Activated CD4-positive, alpha-beta T cell treated with anti-CD3 and anti-CD28 coated beads, Interleukin-2, amount 50 U/mL, for 24 hours (primary cell): Measurements from ENCODE around the gene PDE1C.
"Not testable (repeated sequence)": the region's sequence is repeated elsewhere in the genome, so short reads cannot be mapped to it uniquely, and the experiment has no call there.

Source experiments
- DNase-seq, 2 donors: peaks; one replicate each; pipeline ENCODE4 v3.0.0-alpha.2; 2020; ENCODE audit warnings: low read depth in 1 of 2, low spot score in 1 of 2

PDE1C gene

DNA sequence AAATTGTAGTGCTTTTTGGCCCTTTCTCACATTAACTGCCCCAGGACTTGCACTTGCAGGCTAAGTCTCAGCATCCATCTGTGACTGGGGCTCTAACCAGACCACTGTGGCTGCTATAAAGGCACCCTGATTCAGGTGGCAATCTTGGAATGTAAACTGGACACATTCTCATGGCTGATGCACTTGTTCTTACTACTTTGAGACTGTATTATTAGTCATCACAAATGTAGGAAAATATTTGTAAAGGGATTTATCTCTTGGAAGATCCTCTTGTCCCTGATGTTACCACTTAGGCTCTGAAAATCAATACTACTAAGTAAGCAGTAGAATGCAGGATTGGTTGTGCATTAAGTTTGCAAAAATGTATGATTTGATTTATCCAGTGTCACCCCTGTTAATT lies 25.0 kb downstream of the PDE1C start:
- no peak for DNase-seq

DNA sequence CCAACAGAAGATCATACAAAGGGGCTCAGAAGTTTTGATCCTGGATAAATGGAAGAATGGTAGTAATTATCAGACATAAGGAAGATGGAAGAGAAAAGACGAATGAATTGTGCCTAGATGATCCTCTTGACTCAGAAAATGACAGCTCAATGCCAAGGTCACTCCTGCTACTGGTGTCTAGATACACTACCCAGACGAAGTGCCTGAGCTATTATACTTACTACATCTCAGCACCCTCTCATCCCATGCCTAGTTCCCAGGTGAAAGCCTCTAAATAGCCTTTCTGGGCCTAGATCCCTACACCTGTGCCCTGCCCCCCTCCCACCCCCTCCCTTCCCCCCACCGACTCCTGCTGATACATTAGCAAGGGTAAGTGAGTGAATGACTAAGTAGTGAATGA lies 25.5 kb downstream of the PDE1C start:
- no peak for DNase-seq

DNA sequence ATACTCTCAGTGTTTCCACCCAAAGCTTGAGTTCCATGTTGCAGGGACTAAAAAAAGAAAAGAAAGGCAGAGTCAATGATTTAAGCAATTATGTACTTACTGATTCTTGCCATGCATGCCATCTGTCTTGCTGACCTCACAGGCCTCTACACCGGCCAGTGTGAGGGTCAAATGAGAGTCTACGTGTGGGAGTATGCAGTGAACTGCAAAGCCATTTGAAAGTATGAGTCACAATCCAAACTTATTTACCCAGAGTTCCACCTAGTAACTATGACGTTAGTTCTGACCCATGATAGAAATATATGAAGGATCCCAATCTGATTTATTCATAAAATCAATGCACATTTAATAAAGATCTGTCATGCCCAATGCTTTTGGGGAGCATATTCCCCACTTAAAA lies 26.5 kb downstream of the PDE1C start:
- no peak for DNase-seq

DNA sequence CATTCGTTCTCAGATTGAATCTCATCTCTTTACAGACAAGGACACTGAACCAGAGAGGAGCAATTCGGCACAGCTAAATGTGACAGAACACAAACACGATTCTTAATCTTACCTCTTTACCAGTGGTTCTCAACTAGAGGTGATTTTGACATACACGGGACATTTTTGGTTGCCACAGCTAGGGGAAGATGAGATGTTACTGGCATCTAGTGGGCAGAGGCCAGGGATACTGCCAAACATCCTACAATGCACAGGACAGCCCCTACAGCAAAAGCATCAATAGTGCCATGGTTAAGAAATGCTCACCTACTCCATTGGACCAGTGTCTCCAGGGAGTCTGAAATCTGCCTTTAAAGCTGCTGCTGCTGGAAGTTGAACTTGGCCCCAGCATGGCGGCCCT lies 27.3 kb downstream of the PDE1C start:
- no peak for DNase-seq

DNA sequence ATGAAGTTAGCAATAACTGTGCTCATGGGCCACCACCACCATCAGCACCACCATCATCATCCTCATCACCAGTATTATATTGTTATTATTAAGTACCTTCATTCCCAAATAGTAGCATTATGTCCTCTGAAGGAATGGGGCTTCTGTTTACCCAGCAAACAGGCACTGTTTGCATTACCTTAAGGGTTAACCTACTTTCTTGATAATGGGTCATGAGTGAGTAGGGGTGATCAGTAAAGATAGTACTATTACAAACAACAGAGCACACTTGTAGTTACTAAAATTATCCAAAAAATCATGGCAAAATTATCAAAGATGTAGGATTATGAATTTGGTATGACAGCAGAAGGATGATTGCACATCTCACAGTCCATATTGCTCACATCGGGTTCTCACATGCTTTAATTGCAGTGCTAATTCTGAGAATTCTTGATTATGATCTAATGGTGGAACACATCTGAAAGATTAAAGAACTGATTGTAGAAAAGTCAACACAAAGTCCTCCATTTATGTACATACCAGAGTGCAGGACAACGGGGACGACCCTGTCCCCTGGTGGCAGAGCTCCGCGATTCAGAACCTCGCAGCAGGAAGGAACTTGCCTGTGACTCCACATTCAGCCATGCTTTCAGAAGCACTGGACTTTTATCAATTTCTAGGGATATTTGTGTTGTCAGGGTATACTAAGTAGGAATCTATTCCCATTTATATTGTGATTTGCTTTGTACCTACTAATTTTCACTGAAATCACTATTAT lies 31.0 kb downstream of the PDE1C start:
- DNase-seq, result no peak

DNA sequence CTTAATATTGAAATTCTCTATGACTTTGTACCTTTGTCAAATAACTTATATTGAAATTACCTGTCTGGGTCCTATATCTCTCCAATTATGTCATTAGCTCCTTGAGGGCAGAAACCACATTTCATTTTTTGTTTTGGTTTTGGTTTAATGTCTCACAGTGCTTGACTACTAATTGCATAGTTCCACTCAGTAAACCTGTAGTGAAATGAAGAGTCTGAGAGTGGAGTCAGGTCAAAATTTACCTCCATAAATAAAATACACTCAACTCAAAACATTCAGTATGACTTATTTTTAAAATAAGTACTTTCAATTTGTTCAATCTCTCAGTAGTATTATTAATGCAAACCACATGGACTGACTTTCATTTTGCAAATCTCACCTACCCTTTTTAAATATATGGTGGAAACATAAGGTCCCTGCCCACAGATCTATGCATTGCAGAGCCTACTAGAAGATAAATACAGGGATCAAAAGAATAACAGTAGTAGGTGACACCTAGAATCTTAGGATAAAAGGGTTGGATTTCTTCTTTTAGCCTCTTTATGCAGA lies 32.5 kb downstream of the PDE1C start:
- DNase-seq, result no peak

DNA sequence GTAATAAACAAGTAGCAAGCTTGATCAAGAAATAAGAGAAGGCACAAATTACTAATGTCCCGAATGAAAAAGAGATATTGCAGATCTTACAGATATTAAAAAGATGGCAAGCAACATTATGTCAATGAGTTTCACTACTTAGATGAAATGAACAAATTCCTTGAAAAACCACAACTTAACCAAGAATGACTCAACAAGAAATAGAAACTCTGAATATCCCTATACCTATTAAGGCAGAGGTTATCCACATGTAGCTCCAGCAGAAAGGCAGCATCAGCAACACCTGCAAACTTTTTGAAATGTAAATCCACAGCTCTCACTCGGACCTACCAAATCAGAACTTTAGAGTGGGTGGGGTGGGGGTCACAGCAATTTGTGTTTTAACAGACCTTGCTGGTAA lies 33.6 kb downstream of the PDE1C start:
- DNase-seq, result no peak

DNA sequence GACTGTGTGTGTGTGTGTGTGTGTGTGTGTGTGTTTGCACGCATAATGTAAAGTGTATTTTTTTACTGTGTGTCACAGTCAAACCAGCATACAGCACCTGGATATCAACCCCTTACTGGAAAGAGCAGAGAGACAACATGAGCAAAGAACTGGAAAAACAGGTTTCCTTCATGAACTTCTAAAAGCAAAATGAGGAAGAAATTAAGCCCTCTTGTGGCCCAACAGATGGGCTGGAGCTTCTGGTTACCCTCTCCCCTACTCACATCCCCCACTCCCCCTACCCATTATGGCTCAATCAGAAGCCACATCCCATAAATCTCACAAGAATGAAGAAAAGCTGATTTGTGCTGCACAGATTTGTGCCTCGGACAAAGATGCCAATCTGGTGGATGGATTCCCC lies 36.2 kb downstream of the PDE1C start:
- no peak for DNase-seq

DNA sequence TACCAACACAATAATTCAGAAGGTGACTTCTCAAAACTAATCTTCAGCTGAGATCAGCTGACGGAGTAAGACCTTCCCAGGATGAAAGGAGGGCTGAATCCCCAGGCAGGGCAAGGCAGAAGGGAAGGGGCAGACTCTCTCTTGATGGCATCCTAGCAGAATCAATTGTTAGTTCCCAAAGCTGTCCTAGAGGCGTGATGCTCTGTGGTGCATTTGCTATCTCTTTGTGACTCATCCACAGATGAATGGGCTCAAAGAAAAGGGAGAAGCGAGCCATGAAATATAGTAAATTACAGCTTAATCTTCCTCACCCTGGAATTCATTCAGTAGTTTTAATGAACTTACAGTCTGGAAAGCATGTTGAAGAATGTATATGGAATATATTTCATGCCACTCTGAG lies 37.2 kb downstream of the PDE1C start:
- no peak for DNase-seq

DNA sequence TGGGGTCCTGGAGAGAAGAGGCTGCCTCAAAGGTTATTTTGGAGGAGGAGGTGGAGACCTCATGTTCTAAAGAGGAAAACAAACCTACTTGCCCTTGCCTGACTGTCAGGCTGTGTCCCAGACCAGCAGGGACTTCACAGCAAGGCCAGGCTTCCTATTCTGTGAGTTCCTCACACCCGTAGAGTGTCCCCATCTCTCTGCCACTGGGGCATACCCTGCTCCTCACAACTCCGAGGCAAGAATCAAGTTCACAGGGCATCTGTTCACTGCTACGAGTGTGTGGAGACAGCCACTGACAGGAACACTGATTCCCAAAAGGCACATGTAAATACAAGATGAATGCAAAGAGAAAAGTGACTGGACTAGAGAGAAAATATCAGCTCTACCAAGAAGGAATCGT lies 38.0 kb downstream of the PDE1C start:
- no peak for DNase-seq

DNA sequence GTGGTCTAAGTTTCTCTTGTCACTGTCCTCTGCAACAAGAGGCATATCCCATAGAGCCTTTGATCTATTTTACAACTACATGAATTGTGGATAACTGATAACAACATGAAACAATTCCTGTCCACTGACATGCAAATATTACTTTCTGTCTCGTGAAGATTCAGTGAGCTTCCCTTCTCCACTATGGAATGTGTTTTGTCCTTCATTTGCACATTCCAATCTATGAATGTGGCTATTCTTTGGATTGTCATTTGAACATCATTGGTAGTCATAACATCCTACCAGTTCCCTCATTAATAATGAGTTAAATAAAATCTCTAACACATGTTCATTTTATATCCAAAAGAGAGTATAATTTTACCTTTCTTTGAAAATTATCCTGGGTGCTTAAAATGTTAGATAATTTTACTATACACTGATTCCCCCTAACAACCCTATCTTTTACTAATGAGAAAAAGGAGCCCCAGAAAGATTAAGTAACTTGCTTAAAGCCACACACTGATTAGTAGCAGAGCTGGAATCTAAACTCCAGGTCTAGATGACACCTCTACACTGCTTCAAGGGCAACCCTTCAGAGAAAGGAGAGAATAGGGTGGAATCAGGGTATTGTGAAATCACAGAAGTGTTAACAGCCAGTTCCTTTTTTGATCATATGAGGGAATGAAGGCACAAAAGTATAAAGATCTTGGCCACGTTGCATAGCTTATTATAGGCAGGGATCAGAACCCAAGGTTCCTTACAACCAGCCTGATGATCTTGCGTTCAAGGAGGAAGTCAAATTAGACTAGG lies 39.1 kb downstream of the PDE1C start:
- DNase-seq, result no peak

DNA sequence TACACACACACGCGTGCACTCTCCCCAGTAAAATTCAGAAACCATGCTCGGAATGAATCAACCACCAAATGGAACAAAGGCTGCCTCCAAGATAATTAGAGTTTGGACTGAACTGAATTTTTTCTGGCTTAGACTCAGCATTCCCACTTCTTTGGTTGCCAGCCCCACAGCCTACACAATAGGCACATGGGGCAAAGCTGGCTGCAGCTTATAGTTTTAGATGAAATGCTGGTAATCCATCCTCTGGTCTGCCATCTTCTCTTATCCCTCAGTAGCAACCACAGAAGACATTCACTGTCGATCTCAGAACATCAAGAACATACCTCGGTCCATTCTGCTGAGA lies 44.2 kb downstream of the PDE1C start:
- DNase-seq, result no peak

DNA sequence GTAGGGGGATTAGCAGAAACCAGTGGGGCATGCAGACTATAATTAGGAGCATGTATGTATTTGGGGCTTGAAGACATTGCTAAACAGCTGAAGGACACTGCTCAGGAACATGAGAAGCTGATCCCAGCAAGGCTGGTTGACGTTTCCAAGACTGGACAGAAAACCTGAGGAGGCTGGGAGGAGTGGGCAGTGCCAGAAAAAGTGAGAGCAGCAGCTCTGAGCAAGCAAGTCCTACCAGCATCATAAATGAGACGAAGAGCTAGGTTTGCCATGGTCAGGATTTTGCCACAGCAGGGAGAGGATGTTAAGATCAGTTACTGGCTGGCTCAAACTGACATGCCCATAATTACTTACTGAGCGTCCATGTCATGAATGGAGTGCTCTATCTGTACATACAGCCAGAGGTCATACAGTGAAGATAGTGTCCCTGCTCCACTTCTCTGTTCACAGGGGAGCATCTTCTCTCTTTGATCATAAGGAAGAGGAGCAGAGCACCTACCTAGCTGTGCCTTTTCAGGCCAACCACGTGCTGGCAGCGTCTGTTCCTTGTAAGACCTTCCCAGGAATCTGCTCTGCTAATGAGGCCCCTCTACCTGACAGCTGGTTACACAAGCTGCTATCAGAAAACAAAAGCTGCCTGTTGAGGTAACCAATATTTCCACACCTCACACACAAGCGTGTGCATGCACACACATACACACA lies 44.7 kb downstream of the PDE1C start:
- no peak for DNase-seq

DNA sequence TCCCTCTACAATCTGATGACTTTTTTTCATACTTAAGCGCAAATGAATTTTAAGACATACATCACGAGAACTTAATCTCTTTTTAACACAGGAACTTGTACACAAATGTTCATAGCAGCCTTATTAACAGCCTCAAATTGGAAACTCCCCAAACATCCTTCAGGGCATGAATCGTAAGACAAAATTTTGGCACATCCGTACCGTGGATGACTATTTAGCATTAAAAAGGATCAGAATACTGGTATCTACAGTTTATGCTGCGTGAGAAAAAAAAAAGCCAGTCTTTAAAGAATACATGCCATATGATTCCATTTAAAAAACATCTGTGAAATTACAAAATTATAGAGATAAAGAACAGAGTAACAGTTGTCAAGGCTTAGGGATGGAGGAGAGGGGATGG lies 46.8 kb downstream of the PDE1C start:
- no peak for DNase-seq

DNA sequence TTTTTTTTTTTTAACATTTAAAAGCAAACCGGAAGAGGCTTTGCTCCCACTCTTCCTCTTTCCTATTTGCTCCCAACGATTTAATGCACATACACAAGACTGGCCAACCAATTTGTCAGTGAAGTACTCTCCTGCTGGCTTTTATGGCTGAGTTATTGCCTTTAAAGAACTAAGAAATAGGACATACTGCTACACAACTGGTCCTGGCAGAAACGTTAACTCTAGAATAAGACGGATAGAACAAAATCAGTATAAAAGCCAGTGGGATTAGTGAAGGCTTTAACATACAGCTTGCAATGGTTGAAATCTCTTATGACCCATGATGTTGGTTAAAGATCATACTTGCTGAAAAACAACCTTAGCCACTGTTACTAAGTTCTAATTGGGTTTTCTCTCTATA lies 47.2 kb downstream of the PDE1C start:
- DNase-seq, result no peak

DNA sequence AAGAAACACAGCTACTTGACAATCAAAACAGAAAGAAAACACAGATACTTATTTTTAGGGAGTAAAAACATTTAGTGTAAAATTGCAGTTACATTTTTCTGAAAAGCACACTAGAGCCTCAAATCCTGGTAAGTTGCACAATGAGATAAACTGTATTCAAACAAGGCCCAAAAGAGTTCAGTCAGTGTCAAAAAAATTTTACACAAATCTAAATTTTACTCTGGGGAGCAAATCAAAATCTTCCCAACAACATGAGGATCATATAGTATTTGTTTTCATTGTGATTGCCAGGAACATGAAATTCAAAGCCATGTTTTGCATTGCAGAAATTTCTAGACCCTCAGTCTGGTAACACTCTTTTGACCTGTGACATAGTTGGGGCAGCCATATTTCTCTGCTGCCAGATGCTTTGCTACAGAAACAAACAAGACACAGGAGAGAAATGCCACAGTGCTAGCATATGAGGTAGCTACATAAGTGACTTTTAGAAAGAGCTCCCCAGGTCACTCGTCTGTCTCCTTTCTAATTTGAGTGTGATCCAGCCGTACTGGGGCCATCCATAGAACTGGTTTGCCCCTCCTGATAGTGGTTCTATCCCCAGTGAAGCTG lies 49.6 kb downstream of the PDE1C start:
- no peak for DNase-seq

DNA sequence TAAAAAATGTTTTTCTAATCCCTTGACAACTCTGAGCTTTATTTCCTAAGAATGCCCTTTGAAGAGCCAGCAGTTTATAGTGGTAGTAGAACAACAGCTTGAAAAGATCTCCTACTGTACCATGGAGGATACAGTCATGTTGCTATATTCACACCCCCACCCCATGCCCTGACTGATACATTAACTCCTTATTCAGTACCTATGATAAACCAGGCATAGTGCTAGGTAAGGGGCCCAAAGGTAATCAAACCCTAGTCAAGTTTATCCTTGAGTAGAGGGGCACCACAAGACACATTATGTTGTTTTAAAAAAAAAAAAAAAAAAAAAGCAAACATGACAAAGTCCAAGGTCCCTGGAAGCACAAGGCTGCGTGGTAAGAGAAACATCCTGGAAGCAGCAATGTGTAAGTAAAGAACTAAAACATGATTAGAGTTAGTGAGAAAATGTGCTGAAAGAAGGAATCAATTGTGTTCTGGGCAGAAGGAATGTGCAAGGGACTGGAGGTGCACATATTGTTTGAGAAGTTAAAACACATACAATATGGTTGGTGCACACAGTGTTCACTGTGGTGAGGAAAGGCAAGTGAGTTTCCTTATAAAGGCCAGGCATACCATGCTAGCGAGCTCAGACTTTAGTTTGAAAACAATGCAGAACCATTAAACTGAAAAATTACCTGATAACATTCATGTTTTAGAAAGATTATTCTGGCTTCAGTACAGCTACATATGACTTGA lies 51.2 kb downstream of the PDE1C start:
- DNase-seq, result no peak

DNA sequence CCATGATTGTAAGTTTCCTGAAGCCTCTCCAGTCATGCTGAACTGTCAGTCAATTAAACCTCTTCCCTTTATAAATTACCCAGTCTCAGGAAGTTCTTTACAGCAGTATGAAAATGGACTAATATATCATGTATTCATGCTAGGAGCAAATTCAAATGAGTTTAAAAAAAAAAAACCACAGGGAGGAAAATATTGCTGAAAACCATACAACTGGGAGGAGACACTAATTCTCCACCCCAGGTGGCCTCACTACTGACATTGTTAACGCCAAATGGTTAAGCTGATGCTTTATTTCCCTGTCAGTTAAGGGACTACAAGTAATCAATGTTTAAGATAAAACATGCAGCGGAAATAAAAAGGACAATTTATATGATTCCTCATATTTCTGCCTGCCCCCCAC lies 55.1 kb downstream of the PDE1C start:
- DNase-seq, result no peak

DNA sequence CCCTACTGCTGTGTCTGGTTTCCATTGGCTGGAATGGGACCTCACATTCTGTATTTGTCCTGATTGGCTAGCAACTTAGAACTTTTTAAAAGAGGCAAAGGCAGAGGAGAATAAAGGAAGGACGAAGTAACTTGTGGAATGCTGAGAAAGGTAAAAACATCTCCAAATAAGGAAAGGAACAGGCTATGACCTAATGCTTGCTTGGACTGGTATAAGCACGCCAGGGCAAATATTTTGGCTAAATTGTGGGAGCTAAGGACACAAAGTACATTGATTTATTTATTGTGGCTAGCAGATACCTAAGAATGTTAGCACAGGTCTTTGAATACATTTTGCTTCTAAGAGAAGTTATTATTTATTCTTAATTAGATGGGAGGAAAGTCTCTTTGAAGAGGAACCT lies 56.7 kb downstream of the PDE1C start:
- not testable (repeated sequence) for DNase-seq

DNA sequence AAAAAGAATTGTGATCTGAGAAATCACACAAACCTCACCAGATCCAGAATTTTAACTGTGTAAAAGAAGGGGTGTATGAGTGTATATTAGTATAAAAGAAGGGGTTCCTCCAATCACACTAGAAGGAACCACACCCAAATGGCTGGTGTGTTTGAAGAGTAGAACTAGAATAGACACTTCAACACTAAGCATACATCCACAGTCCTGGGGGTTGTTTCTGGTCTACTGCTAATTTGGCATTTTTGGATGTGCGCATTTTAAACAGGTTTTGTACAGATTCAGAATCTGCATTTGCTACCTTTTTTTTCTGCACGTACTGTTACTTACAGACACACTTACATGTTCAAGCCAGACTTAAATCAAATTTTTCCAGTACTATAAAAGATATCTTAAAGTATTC lies 64.6 kb downstream of the PDE1C start:
- no peak for DNase-seq

DNA sequence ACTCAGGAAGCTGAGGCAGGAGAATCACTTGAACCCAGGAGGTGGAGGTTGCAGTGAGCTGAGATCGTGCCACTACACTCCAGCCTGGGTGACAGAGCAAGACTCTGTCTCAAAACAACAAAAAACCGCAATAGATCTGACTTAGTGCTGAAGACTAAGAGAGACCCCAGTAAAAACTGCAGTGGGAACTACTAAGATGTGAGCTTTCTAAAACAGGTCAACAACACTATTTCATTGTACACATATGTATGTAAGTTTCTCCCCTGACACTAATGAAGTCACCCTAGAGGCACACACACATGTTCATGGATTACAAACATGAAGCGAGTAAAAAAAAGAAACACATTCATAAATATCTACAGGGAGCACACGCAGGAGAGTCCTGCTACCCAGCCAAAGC lies 68.3 kb downstream of the PDE1C start:
- no peak for DNase-seq
